HepG2 (cell line): ENCODE results near the gene SNRPD2. TPM values are rescaled to one million over a fixed set of nuclear protein-coding genes. Genes with fewer than 3 reads are reported as not detected.

Experiments
- ADNP ChIP-seq: sonication (generic); formaldehyde crosslinking; IDR thresholded peaks from 2 replicates; pipeline ENCODE4 v1.4.0; 2020; ENCODE audit warnings: missing genetic modification reagents
- FOXO1 ChIP-seq: sonication (generic); formaldehyde crosslinking; IDR thresholded peaks from 2 replicates; pipeline ENCODE4 v1.4.0; 2020; ENCODE audit warnings: missing genetic modification reagents
- KLF16 ChIP-seq, 2 experiments: sonication (generic) in 1 of 2; formaldehyde crosslinking in 1 of 2; IDR thresholded peaks; 2 replicates each; pipeline versions ENCODE4 v1.6.1 to v1.8.0; 2016 to 2023; ENCODE audit warnings: missing genetic modification reagents in 2 of 2, missing compliant biosample characterization in 1 of 2
- MEF2D ChIP-seq: sonication (generic); formaldehyde crosslinking; IDR thresholded peaks from 2 replicates; pipeline ENCODE4 v1.5.1; 2020; ENCODE audit warnings: mild to moderate bottlenecking, missing genetic modification reagents
- MEIS1 ChIP-seq: sonication (generic); formaldehyde crosslinking; IDR thresholded peaks from 2 replicates; pipeline ENCODE4 v1.9.0; 2021; ENCODE audit warnings: mild to moderate bottlenecking, missing genetic modification reagents, moderate library complexity, borderline replicate concordance
- NFIB ChIP-seq: sonication (generic); formaldehyde crosslinking; IDR thresholded peaks from 2 replicates; pipeline ENCODE4 v1.9.0; 2021; ENCODE audit warnings: missing genetic modification reagents, mild to moderate bottlenecking, borderline replicate concordance
- NR2C2 ChIP-seq: sonication (generic); formaldehyde crosslinking; IDR thresholded peaks from 2 replicates; pipeline ENCODE4 v1.4.0; 2020; ENCODE audit warnings: missing genetic modification reagents, mild to moderate bottlenecking, moderate library complexity, borderline replicate concordance
- PATZ1 ChIP-seq: sonication (generic); formaldehyde crosslinking; IDR thresholded peaks from 2 replicates; pipeline ENCODE4 v1.4.0; 2020; ENCODE audit warnings: missing genetic modification reagents
- PLSCR1 ChIP-seq: sonication (generic); formaldehyde crosslinking; IDR thresholded peaks from 2 replicates; pipeline ENCODE4 v1.5.0; 2020; ENCODE audit warnings: missing genetic modification reagents, mild to moderate bottlenecking, borderline replicate concordance
- RFXAP ChIP-seq: sonication (generic); formaldehyde crosslinking; IDR thresholded peaks from 2 replicates; pipeline ENCODE4 v1.4.0; 2020; ENCODE audit warnings: missing genetic modification reagents, borderline replicate concordance
- SIX1 ChIP-seq: sonication (generic); formaldehyde crosslinking; IDR thresholded peaks from 2 replicates; pipeline ENCODE4 v1.4.0; 2020; ENCODE audit warnings: missing genetic modification reagents, borderline replicate concordance
- SNAPC2 ChIP-seq: sonication (generic); formaldehyde crosslinking; IDR thresholded peaks from 2 replicates; pipeline ENCODE4 v1.8.1; 2022; ENCODE audit warnings: mild to moderate bottlenecking, missing genetic modification reagents
- SRSF4 ChIP-seq: fragments of 200-400 bp; formaldehyde crosslinking; IDR thresholded peaks from one replicate; pipeline ENCODE4 v1.6.1; 2018; ENCODE audit warnings: mild to moderate bottlenecking, low read depth, low read length, moderate library complexity; ENCODE audit not compliant: poor library complexity, severe bottlenecking
- SRSF9 ChIP-seq: fragments of 200-400 bp; formaldehyde crosslinking; IDR thresholded peaks from 2 replicates; pipeline ENCODE4 v1.6.1; 2018; ENCODE audit warnings: borderline replicate concordance, mild to moderate bottlenecking, low read depth, low read length; ENCODE audit not compliant: insufficient read depth, poor library complexity, severe bottlenecking
- STAT6 ChIP-seq: sonication (generic); formaldehyde crosslinking; IDR thresholded peaks from 2 replicates; pipeline ENCODE4 v1.4.0; 2020; ENCODE audit warnings: missing genetic modification reagents, mild to moderate bottlenecking, borderline replicate concordance
- ZNF143 ChIP-seq: sonication (generic); formaldehyde crosslinking; IDR thresholded peaks from 2 replicates; pipeline ENCODE4 v1.4.0; 2020; ENCODE audit warnings: missing genetic modification reagents
- ZNF24 ChIP-seq: fragments of 450-650 bp; IDR thresholded peaks from 2 replicates; pipeline ENCODE4 v1.6.1; 2017; ENCODE audit warnings: antibody characterized with exemption, mild to moderate bottlenecking
- ZNF251 ChIP-seq: sonication (generic); formaldehyde crosslinking; IDR thresholded peaks from 2 replicates; pipeline ENCODE4 v1.9.0; 2021; ENCODE audit warnings: mild to moderate bottlenecking, missing genetic modification reagents
- polyA plus RNA-seq, 8 experiments: library from polyadenylated mRNA; depleted of rRNA in 3 of 8; stranded (reverse) in 7 of 8; unstranded in 1 of 8; fragments of >200 nt; fragmentation: Illumina TruSeq in 4 of 8; extraction: Trizol in 4 of 8; gene quantifications; 2 replicates each; pipeline versions ENCODE4 v1.2.1 to v1.2.3, GENCODE V29; 2011 to 2016; ENCODE audit warnings: low read depth in 4 of 8, missing spikeins in 1 of 8, mixed read lengths in 1 of 8; ENCODE audit not compliant: insufficient read depth in 1 of 8
- total RNA-seq, 5 experiments: library from RNA; depleted of rRNA; stranded (reverse); fragments of >200 nt; fragmentation: Illumina TruSeq; extraction: Trizol; gene quantifications; 2 replicates each; pipeline ENCODE4 v1.2.3, GENCODE V29; 2016; ENCODE audit warnings: low read depth in 1 of 5
- TF ChIP-seq, protein P1 (sequence below): sonication (generic); formaldehyde crosslinking; IDR thresholded peaks from 2 replicates; pipeline ENCODE4 v1.9.0; 2022; ENCODE audit warnings: low read depth, missing genetic modification reagents
- TF ChIP-seq, protein P2 (sequence below): sonication (generic); formaldehyde crosslinking; conservative IDR thresholded peaks from 2 replicates; pipeline ENCODE4 v1.8.0; 2022; ENCODE audit warnings: mild to moderate bottlenecking, moderate library complexity, missing genetic modification reagents

Gene SNRPD2
- total and polyA plus RNA-seq, 2 of the 13 experiments (the other 11 are each of a cell fraction or from before 2014, with no cell fraction given) = 299 to 485 TPM

- TF ChIP-seq, protein P1, sequence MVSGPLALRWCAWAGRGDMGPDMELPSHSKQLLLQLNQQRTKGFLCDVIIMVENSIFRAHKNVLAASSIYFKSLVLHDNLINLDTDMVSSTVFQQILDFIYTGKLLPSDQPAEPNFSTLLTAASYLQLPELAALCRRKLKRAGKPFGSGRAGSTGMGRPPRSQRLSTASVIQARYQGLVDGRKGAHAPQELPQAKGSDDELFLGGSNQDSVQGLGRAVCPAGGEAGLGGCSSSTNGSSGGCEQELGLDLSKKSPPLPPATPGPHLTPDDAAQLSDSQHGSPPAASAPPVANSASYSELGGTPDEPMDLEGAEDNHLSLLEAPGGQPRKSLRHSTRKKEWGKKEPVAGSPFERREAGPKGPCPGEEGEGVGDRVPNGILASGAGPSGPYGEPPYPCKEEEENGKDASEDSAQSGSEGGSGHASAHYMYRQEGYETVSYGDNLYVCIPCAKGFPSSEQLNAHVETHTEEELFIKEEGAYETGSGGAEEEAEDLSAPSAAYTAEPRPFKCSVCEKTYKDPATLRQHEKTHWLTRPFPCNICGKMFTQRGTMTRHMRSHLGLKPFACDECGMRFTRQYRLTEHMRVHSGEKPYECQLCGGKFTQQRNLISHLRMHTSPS (CRISPR knock-in tag) = peak; percentile 85
- TF ChIP-seq FOXO1 (CRISPR knock-in tag) (peak; percentile 72), STAT6 (no peak), SNAPC2 (CRISPR knock-in tag) (peak; percentile 83; the same call in 1 of the 2 replicates), MEF2D (no peak), NR2C2 (CRISPR knock-in tag) (no peak), MEIS1 (CRISPR knock-in tag) (0 out of 2 replicates have a peak, but pooled peaks have one; percentile 24), RFXAP (no peak; the same call in 1 of the 2 replicates), ZNF24 (no peak), ADNP (CRISPR knock-in tag) (no peak), PATZ1 (CRISPR knock-in tag) (peak; percentile 87), KLF16 (CRISPR knock-in tag; IDR thresholded peaks at IDR 0.05) (0 out of 4 replicates have a peak, but pooled peaks of 1 of the 2 experiments have one; percentile 26), NFIB (CRISPR knock-in tag) (no peak), PLSCR1 (CRISPR knock-in tag) (no peak), ZNF143 (CRISPR knock-in tag) (no peak), ZNF251 (CRISPR knock-in tag) (no peak), SIX1 (CRISPR knock-in tag) (no peak), SRSF9 (no peak), SRSF4 (no peak)
- TF ChIP-seq, protein P2, sequence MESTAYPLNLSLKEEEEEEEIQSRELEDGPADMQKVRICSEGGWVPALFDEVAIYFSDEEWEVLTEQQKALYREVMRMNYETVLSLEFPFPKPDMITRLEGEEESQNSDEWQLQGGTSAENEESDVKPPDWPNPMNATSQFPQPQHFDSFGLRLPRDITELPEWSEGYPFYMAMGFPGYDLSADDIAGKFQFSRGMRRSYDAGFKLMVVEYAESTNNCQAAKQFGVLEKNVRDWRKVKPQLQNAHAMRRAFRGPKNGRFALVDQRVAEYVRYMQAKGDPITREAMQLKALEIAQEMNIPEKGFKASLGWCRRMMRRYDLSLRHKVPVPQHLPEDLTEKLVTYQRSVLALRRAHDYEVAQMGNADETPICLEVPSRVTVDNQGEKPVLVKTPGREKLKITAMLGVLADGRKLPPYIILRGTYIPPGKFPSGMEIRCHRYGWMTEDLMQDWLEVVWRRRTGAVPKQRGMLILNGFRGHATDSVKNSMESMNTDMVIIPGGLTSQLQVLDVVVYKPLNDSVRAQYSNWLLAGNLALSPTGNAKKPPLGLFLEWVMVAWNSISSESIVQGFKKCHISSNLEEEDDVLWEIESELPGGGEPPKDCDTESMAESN (CRISPR knock-in tag) = peak; percentile 80
Observed at GRCh38 chr19:45681391-45682015, 10.2 kb downstream of the SNRPD2 start (continued).
